ENCODE measurements around the gene ARHGAP19.

- no peak for TF ChIP-seq CTCF (IDR thresholded peaks at IDR 0.05)
- TF ChIP-seq POLR2AphosphoS5 (IDR thresholded peaks at IDR 0.05; ENCODE audit: low read depth, low read length), result no peak
- TF ChIP-seq TCF7L2 (IDR thresholded peaks at IDR 0.05; ENCODE audit: low read depth, low read length), result no peak
Observed at GRCh38 chr10:97314671-97315070, 22.2 kb upstream of the ARHGAP19 start.

Measured in Panc1 (cell line).